Heart left ventricle (tissue), 16 donors: ENCODE measurements around the gene EIF4E3. TPM values are rescaled to one million over a fixed set of nuclear protein-coding genes. Genes with fewer than 3 reads are reported as not detected.
A peak's percentile ranks its signal among the peaks of the same experiment; 100 is the strongest.

Source experiments
- ATAC-seq, 4 donors: fragments of 200-7000 bp; cut with Tn5 transposase; one replicate each; pipeline ENCODE4 v1.9.1; 2020 to 2022; ENCODE audit warnings: moderate library complexity in 4 of 4, mild to moderate bottlenecking in 3 of 4, moderate number of reproducible peaks in 1 of 4
- DNase-seq, 5 donors: peaks; one replicate each; pipeline ENCODE4 v3.0.0-alpha.2; 2020
- H3K27ac ChIP-seq, 12 donors: fragments of 200-600 bp; sonication (generic) in 4 of 12; one replicate each; pipeline versions ENCODE4 v1.5.0 to v1.8.0; 2016 to 2022; ENCODE audit warnings: mild to moderate bottlenecking in 2 of 12
- H3K27me3 ChIP-seq, 9 donors: fragments of 200-600 bp; sonication (generic) in 2 of 9; one replicate each; pipeline versions ENCODE4 v1.5.1 to v1.8.0; 2016 to 2022; ENCODE audit warnings: mild to moderate bottlenecking in 3 of 9
- H3K36me3 ChIP-seq, 9 donors: fragments of 200-600 bp; sonication (generic) in 2 of 9; one replicate each; pipeline versions ENCODE4 v1.5.0 to v1.8.0; 2018 to 2022; ENCODE audit warnings: mild to moderate bottlenecking in 2 of 9
- H3K4me1 ChIP-seq, 12 donors: fragments of 200-600 bp; sonication (generic) in 4 of 12; one replicate each; pipeline versions ENCODE4 v1.5.0 to v1.8.0; 2016 to 2022; ENCODE audit warnings: mild to moderate bottlenecking in 3 of 12
- H3K4me3 ChIP-seq, 12 donors: fragments of 200-600 bp; sonication (generic) in 4 of 12; one replicate each; pipeline versions ENCODE4 v1.5.0 to v1.8.0; 2017 to 2022; ENCODE audit warnings: mild to moderate bottlenecking in 9 of 12, moderate library complexity in 4 of 12
- H3K9me3 ChIP-seq, 12 donors: fragments of 200-600 bp; sonication (generic) in 4 of 12; one replicate each; pipeline versions ENCODE4 v1.5.0 to v1.8.0; 2016 to 2022; ENCODE audit warnings: mild to moderate bottlenecking in 1 of 12
- CTCF ChIP-seq, 12 donors: fragments of 200-600 bp; sonication (generic) in 4 of 12; IDR thresholded peaks; one replicate each; pipeline versions ENCODE4 v1.5.0 to v1.8.0; 2018 to 2022; ENCODE audit warnings: antibody characterized with exemption in 12 of 12, mild to moderate bottlenecking in 5 of 12
- POLR2A ChIP-seq, 2 donors: fragments of 450-650 bp; IDR thresholded peaks; one replicate each; pipeline ENCODE4 v1.6.1; 2017; ENCODE audit warnings: antibody characterized with exemption in 2 of 2, mild to moderate bottlenecking in 2 of 2, moderate library complexity in 2 of 2
- WGBS, 4 donors: extraction: QIAGEN DNeasy Blood & Tissue Kit in 2 of 4; methylation state at CpG; one replicate each; pipeline versions ENCODE4 v1.1.5 to v1.1.7; 2013 to 2018; 5-methylcytosine and 5-hydroxymethylcytosine counted together
- intact Hi-C, 10 donors: fragments of 100-400 bp; cut with DNase I; formaldehyde crosslinking; loops; one replicate each; pipeline versions ENCODE4 v1.11.1 to v1.14.2; 2022
- polyA plus RNA-seq, 2 donors: library from polyadenylated mRNA; stranded (reverse); fragments of 200-250 nt; gene quantifications; one replicate each; pipeline ENCODE4 v1.2.3, GENCODE V29; 2013
- total RNA-seq, 9 donors: library from RNA; depleted of rRNA in 2 of 9; stranded (reverse); fragments of >200 nt in 2 of 9; fragmentation: NEBNext Ultra II Directional in 3 of 9; extraction: Animal tissue kit (Norgen Biotek cat#: 25700) in 3 of 9; gene quantifications; one replicate each; pipeline versions ENCODE4 v1.1.0 to v1.2.4, GENCODE V29; 2016 to 2023
- donor health status: ischemic (EF 13 %, LVEDD 7.1; RV severe dilation, severe dysfunction).
- donor health status: healthy with polysubstance abuse.
- donor health status: DM: no; HTN: yes; CAD: no.
- donor health status: DM: no; HTN: no; CAD: no.
- donor health status: ischemic (EF 25% LVEDD 6.9; RV normal size, moderate dysfunction).
- donor health status: ischemic (EF 25% LVEDD 5.7; RV mildly dilated, moderate dysfunction).
- donor health status: healthy.
- donor health status: DM: yes; HTN: yes; CAD: no.
- donor health status: ischemic (EF 35%, LVEDD 5.7; RV mildly dilated, moderate dysfunction).
- donor health status: nonischemic (EF 11% LVEDD 7.7; RV severe dilation, severe dysfunction).
- donor health status: DM: yes; HTN: yes; CAD: no.
- donor health status: PGD.
- donor health status: ischemic (EF 29% LVEDD 5.4; RV normal size, mild dysfunction).
- donor health status: nonischemic (EF 23%, LVEDD 6.1; RV moderate dilation, normal function).

EIF4E3 gene
- total and polyA plus RNA-seq, 11 donors: 18.4 to 53.0 (median 45.4) TPM

- 74 to 86% (median 80%) methylated on average over 1 of the region's 1 CpG for WGBS, 4 donors
- no peaks in the 10 kb centered on the region for H3K9me3 ChIP-seq
- DNase-seq (no peak), ATAC-seq (peak in 1 of 4 donors; percentile 49)
- intact Hi-C loops: no loop called here
- H3K27me3 ChIP-seq: no peaks in the 10 kb centered on the region
- H3K36me3 ChIP-seq: peaks cover 0 to 15% (median 0%) of the 10 kb centered on the region in 9 donors
- H3K4me3 ChIP-seq: no peak overlapping the region
- H3K27ac ChIP-seq: peak overlapping the region in 1 of 12 donors; percentile 56
- peaks cover 0 to 21% (median 8%) of the 10 kb centered on the region in 12 donors for H3K4me1 ChIP-seq
- no peak for TF ChIP-seq CTCF (IDR thresholded peaks at IDR 0.05)
- TF ChIP-seq POLR2A (IDR thresholded peaks at IDR 0.05): no peak
Observed at GRCh38 chr3:71680603-71681002, 44.6 kb downstream of the EIF4E3 start.

GRCh38 chr3:71676931-71677330, 48.3 kb downstream of the EIF4E3 start:
- 88 to 94% (median 90%) methylated on average over 2 of the region's 2 CpGs for WGBS, 4 donors

GRCh38 chr3:71673486-71673885, 51.7 kb downstream of the EIF4E3 start:
- intact Hi-C loops: no loop called here
- Histone ChIP-seq H3K27me3 (no peaks in the 10 kb centered on the region), H3K27ac (no peak overlapping the region), H3K36me3 (peaks cover 0 to 5% (median 0%) of the 10 kb centered on the region in 9 donors), H3K9me3 (no peaks in the 10 kb centered on the region), H3K4me3 (no peak overlapping the region), H3K4me1 (no peaks in the 10 kb centered on the region)
- TF ChIP-seq CTCF (IDR thresholded peaks at IDR 0.05): no peak
- TF ChIP-seq POLR2A (IDR thresholded peaks at IDR 0.05): no peak
- 95 to 98% (median 97%) methylated on average over 1 of the region's 1 CpG for WGBS, 4 donors
- no peak for DNase-seq
- no peak for ATAC-seq

More at GRCh38 chr3:71676931-71677330, 48.3 kb downstream of the EIF4E3 start:
- Histone ChIP-seq H3K4me3 (no peak overlapping the region), H3K27me3 (no peaks in the 10 kb centered on the region), H3K27ac (no peak overlapping the region), H3K4me1 (peaks cover 0 to 16% (median 0%) of the 10 kb centered on the region in 12 donors), H3K9me3 (no peaks in the 10 kb centered on the region), H3K36me3 (peaks cover 0 to 5% (median 0%) of the 10 kb centered on the region in 9 donors)
- intact Hi-C loops: no loop called here
- ATAC-seq (no peak), DNase-seq (no peak)
- no peak for TF ChIP-seq POLR2A (IDR thresholded peaks at IDR 0.05)
- no peak for TF ChIP-seq CTCF (IDR thresholded peaks at IDR 0.05)

GRCh38 chr3:71672807-71673206, 52.4 kb downstream of the EIF4E3 start:
- Histone ChIP-seq H3K36me3 (peaks cover 0 to 5% (median 0%) of the 10 kb centered on the region in 9 donors), H3K9me3 (peaks cover 0 to 3% (median 0%) of the 10 kb centered on the region in 12 donors), H3K27me3 (no peaks in the 10 kb centered on the region), H3K4me1 (no peaks in the 10 kb centered on the region), H3K4me3 (no peak overlapping the region), H3K27ac (no peak overlapping the region)
- ATAC-seq: no peak
- intact Hi-C loops: no loop called here
- WGBS, 4 donors: 83 to 88% (median 86%) methylated on average over 6 of the region's 6 CpGs
- no peak for DNase-seq
- TF ChIP-seq CTCF (IDR thresholded peaks at IDR 0.05) (no peak), POLR2A (IDR thresholded peaks at IDR 0.05) (no peak)
